Hematopoietic multipotent progenitor cell treated with erythropoietin and hydrocortisone succinate and interleukin-3 and kit ligand, for 15 days (in vitro differentiated cells): ENCODE results near the gene INTS11.

Experiments used
- DNase-seq: peaks from one replicate; pipeline ENCODE4 v3.0.0-alpha.2; 2015; ENCODE audit warnings: low spot score

INTS11 gene

GRCh38 chr1:1299686-1300351 is 24.6 kb downstream of the INTS11 start:
- DNase-seq = no peak

GRCh38 chr1:1298861-1299685 is 25.4 kb downstream of the INTS11 start:
- DNase-seq = no peak

DNA sequence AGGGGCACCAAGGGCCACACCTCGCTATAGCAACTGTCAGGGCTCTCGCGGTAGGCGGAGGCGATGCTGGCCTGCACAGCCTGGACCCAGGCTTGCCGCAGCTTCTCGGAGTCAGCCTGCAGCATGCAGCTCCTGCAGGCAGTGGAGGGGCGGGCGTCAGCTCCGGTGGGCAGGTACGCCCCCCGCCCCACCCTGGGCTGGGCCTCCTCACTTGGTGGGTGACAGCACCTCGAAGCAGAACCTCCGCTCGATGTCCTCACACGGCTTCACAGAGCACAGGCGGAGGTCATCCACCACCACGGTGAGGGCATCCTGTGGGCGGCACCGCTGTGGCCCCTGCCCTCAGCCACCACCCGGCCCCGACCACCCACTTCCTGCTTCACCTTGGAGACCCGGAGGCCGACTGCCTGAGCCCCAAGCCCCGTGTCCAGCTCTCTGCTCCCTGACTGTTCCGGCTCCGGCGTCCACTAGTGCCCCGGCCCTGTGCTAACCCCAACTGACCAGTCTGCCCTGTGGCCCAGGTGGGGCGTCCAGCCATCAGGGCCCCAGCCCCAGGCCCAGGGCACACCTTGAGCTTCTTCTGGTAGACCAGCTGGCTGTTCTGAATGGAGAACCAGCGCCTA is 26.5 kb downstream of the INTS11 start:
- no peak for DNase-seq

DNA sequence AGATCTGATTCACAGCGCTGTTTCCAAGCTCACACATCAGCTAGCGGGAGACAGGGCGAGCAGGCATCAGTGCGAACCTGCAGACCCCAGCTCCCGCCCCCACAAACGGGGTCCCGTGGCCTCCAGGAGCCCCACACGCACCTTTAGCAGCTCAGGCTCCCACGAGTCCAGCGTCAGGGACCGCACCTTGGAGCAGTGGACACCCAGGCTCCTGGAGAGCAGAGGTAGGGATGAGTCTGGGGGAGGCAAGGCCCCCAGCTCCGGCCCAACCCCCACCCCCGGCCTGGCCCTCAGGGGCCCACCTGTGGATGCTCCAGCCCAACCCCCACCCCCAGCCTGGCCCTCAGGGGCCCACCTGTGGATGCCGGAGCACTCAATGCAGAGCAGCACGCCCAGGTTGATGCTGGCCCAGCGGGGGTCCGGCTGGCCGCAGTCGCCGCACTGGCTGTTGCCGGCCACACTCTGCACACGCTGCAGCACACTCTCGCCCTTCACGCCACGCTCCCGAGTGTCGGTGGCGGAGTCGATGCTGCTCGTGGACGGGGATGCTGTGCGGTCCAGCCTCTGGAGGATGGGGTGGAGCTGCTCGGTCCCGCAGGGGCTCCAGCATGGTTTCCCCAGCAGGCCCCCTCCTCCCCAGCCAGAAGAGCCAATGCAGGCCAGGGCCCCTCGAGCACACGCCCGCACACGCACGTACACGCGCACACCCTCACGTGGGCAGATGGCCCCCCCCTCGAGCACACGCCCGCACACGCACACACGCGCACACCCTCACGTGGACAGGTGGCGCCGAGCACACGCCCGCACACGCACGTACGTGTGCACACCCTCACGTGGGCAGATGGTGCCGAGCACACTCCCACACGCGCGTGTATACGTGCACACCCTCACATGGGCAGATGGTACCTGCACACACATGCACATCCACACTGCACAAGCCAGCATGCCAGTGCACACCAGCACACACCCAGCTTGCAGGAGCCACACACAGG is 28.1 kb downstream of the INTS11 start:
- no peak for DNase-seq

DNA sequence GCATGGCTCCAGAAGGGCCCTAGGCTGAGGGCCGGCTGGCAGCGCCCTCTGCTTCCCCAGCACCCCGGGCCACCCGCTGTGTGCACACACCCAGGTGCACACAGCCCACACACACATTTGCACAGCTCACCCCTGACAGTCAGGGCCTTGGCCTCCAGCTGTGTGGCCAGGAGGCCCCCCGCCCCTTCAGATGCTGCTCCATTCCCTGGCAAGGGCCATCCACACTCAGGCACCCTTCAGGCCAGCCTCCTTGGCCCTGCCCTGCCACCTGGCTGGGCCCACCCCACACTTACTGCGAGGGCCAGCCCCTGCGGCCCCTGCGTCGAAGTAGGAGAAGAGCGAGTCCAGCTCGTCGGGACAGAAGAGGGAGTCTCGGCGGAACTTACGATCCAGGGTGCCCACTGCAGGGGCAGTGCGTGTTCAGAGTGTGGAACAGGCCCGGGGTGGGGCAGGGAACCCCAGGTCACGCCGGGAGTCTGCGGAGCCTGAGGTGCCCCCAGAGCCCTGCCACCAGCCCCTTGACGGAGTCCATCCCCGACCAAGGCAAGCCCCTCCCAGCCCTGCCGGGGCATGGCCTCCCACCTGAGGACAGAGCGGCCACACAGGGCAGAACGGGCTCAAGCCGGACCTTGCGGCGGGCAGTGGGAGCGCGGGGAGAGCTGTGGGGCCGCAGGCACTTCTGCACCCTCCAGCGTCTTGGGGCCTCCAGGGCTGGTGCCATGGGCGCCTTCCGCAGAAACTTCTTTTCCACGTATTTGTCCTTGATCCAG is 29.1 kb downstream of the INTS11 start:
- DNase-seq = no peak

DNA sequence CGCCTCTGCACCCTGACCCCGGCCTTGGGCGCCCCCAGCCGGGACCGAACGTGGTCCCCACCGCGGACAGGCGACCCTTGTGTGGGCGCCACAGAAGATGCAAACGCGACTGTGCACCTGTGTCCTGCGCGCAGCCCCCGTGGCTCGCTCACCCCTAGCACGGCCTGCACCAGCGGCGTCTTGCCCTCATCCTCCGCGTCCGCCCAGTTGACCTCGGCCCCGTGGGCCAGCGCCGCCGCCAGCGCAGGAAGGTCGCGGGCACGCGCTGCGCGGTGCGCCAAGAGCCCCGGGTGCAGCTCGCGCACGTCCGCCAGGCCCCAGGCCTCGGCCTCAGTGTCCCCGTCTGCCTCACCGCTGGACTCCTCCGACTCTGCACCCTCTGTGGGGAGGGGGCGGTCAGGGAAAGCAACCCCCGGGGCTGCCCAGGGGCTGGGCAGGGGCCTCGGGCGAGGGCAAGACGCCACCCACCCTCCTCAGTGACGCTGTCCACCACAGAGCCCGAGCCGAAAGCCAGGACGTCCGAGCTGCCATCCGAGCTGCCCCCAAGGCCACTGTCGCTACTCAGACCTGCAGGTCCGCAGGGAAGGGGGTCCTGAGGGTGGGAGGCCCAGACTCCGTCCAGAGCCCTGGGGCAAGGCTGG is 30.1 kb downstream of the INTS11 start:
- no peak for DNase-seq

DNA sequence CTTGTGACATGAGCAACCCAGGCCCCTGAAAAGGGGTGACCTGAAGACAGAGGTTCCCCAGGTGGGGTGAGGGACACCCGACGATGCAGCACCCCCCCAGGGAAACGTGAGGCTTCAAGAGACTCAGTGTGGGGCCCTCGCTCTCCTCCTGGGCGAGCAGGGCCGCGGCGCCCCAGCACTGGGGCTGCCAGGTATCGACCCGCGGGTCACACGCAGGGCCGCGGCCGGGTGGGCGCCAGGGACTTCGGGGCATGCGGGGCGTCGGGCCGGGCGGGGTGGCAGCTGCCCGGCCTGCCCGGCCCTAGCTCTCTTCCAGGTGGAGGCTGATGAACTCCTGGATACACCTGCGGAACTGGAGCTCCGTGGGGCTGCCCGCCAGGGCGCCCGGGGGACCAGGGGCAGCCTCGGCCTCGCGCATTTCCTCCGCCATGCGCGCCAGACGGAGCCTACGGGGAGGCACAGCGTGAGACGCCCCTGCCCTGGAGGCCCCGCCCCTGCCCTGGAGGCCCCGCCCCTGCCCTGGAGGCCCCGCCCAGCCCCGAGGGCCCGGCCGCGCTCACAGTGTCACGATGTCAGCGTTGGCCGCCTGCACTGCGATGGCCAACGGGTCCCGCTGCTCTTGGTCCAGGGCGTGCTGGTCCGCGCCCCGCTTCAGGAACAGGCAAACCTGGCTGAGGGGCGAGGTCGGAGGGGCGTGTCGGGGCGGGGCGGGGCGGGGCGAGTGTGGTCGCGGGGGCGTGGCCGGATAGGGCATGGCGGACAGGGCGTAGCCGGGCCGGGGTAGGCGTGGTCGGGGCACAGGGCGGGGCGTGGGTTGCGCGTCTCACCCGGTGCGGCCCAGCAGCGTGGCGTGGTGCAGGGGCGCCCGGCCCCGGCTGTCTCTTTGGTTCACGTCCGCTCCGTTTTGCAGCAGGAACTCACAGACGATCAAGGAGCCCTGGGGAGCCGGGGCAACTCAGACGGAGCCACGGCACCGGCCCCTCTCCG is 30.9 kb downstream of the INTS11 start:
- no peak for DNase-seq

DNA sequence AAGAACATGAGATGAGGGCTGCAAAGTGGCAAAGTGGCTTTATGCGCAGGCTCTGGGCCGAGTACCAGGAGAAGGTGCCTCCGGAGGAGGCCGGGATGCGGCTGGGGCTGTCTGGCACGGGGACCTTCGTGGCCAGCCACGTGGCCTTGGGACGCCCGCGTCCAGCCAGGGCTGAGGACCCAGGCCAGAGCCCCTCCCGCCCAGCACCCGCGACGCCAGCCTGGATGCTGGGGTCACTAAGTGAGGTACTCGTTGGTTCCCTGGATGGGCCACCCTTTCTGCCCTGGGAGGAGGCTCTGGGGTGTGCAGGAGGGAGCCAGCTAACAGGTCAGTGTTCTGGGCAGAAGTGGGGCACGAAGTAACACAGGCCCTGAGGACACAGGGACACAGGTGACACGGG is 31.6 kb downstream of the INTS11 start:
- no peak for DNase-seq

DNA sequence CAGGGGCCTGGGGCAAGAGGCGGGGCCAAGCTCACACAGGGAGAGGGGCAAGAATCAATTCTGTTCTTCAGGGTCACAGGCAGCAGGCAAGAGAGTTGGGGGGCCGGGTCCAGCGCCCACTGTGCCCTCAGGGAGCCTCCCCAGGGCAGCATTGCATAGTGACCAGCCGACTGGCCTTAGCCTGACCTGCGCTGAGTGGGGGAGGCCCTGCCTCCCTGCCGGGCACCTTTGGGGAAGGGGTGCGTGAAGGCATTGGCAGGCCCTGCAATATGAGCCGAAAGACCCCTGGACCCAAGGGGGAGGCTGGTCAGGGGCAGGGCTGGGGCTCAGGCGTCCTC is 32.0 kb downstream of the INTS11 start:
- no peak for DNase-seq

GRCh38 chr1:1291548-1292441 is 32.7 kb downstream of the INTS11 start:
- peak; percentile 56 for DNase-seq

GRCh38 chr1:1291023-1291528 is 33.4 kb downstream of the INTS11 start:
- DNase-seq = no peak

DNA sequence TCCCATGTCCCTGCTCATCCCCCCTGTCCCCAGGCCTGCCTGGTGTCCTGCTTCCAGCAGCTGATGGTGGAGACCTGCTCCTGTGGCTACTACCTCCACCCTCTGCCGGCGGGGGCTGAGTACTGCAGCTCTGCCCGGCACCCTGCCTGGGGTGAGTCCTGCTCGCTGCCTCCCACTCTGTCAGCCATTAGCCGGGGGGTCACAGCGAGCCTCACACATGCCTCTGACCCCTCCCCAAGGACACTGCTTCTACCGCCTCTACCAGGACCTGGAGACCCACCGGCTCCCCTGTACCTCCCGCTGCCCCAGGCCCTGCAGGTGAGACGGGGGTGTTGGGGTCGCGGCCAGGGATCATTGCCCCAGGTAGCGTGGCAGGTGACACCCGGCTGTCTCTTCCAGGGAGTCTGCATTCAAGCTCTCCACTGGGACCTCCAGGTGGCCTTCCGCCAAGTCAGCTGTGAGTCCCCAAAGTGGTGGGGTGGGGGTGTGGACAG is 34.2 kb downstream of the INTS11 start:
- DNase-seq = peak; percentile 49

GRCh38 chr1:1287288-1288110 is 37.0 kb downstream of the INTS11 start:
- no peak for DNase-seq

DNA sequence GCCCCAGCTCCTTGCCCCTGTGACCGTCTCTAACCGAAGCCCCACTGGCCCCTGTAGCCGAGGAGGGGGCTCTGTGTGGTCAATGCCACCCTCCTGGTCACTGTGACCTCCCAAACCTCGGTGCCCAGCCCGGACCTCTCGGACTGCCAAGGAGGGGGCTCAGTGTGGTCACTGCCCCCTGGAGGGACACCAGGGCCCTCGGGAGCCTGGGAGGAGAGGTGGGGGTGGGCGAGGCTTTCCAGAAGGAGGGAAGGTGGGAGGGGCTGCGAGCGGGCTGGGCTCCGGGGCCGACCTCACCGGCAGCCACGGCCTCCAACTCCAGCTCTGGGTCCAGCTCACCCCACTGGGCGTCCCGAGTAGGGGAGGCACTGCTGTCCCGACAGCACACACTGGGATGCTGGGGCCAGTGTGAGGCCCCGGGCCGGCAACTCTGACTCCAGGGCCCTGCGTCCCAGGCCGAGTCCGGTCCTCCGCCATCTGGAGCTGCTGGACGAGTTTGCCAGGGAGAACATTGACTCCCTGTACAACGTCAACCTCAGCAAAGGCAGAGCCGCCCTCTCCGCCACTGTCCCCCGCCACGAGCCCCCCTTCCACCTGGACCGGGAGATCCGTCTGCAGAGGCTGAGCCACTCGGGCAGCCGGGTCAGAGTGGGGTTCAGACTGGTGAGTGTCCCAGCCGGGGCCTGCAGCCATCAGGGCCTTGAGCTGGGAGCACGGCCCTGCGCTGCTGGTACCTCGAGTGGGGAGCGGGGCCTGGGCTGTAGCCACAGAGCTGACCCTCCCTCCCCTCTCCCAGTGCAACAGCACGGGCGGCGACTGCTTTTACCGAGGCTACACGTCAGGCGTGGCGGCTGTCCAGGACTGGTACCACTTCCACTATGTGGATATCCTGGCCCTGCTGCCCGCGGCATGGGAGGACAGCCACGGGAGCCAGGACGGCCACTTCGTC is 37.9 kb downstream of the INTS11 start:
- DNase-seq = no peak

DNA sequence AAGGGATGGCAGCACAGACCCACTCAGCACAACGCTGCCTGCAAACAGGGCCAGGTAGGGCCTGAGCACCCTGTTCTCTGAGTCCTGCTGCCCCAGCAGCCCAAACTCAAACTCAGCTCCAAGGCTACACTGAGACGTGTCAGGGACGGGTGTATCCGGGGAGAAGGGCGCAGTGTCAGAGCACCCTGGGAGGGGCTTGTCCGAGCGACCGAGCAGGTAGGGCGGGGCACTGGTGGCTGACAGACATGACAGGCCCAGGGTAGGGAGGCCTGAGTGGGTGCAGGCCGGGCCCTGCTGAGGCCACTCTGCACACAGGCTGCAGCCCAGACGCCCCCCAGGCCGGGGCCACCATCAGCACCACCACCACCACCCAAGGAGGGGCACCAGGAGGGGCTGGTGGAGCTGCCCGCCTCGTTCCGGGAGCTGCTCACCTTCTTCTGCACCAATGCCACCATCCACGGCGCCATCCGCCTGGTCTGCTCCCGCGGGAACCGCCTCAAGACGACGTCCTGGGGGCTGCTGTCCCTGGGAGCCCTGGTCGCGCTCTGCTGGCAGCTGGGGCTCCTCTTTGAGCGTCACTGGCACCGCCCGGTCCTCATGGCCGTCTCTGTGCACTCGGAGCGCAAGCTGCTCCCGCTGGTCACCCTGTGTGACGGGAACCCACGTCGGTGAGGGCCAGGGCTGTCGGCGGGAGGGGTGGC is 38.7 kb downstream of the INTS11 start:
- no peak for DNase-seq
